Measurements from ENCODE around the gene EIF3K. TPM values are rescaled to one million over a fixed set of nuclear protein-coding genes. Genes with fewer than 3 reads are reported as not detected.

Gene EIF3K
- total RNA-seq, 1 experiment from 2014 or later: 2,011 TPM

DNA sequence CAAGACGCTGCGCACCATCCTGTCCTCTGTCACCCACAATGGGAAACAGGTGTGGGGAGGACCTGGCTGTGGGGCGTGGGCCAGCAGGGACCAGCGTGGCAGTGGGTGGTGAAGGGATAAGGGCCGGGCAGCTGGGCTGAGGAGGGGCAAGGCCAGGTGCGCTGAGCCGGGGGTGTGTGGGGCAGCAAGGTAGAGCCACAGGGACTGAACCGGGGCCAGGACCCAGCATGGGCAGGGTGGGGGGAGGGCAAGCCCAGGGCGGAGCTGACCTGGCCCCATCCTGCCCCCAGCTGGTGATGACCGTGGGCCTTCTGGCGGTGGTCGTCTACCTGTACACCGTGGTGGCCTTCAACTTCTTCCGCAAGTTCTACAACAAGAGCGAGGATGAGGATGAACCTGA lies 38.9 kb upstream of the EIF3K start:
- intact Hi-C loops (cut with micrococcal nuclease; ENCODE audit: unreplicated experiment) (no loop called here), in situ Hi-C loops (cut with HindIII; ENCODE audit: low pct_unique_long_range_greater_than_20kb, low sequenced_read_pairs) (loop anchor here (10.0 kb wide), 1 partner anchor 55 kb away; no protein-coding TSS in a partner anchor)
- CTCF ChIA-PET: interaction anchor here (0.6 to 1.1 kb wide), 2 partner anchors 14 to 96 kb away, joined by 3 to 7 read pairs; no protein-coding TSS in a partner anchor
- Histone ChIP-seq H3K27me3 (ENCODE audit: control insufficient read depth, insufficient read depth, low read length) (no peaks in the 10 kb centered on the region), H3K36me3 (ENCODE audit: control insufficient read depth, insufficient read depth, low read length) (no peaks in the 10 kb centered on the region), H3K4me3 (ENCODE audit: low read depth in 2 of 2, low read length in 2 of 2) (no peak overlapping the region), H3K4me1 (ENCODE audit: control insufficient read depth, insufficient read depth, low read length) (no peaks in the 10 kb centered on the region), H3K9me3 (ENCODE audit: control insufficient read depth, insufficient read depth, low read depth, low read length) (no peaks in the 10 kb centered on the region), H3K27ac (ENCODE audit: low read length) (no peak overlapping the region)
- POLR2A ChIA-PET: interaction anchor here (0.5 to 1.6 kb wide), 3 partner anchors 11 to 88 kb away, joined by 4 to 12 read pairs (median 4); no protein-coding TSS in a partner anchor
- DNase-seq (ENCODE audit: low read depth, low spot score) (no peak), ATAC-seq (no peak)
- BruUV-seq (replicated peaks): no TSS peak
- TF ChIP-seq, protein P1, sequence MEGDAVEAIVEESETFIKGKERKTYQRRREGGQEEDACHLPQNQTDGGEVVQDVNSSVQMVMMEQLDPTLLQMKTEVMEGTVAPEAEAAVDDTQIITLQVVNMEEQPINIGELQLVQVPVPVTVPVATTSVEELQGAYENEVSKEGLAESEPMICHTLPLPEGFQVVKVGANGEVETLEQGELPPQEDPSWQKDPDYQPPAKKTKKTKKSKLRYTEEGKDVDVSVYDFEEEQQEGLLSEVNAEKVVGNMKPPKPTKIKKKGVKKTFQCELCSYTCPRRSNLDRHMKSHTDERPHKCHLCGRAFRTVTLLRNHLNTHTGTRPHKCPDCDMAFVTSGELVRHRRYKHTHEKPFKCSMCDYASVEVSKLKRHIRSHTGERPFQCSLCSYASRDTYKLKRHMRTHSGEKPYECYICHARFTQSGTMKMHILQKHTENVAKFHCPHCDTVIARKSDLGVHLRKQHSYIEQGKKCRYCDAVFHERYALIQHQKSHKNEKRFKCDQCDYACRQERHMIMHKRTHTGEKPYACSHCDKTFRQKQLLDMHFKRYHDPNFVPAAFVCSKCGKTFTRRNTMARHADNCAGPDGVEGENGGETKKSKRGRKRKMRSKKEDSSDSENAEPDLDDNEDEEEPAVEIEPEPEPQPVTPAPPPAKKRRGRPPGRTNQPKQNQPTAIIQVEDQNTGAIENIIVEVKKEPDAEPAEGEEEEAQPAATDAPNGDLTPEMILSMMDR (IDR thresholded peaks at IDR 0.05): no peak
- TF ChIP-seq SIN3A (IDR thresholded peaks at IDR 0.05; ENCODE audit: borderline replicate concordance, insufficient read depth, low read depth, low read length): no peak
- no peak for TF ChIP-seq TCF7L2 (IDR thresholded peaks at IDR 0.05; ENCODE audit: low read depth, low read length)
- TF ChIP-seq POLR2AphosphoS5 (IDR thresholded peaks at IDR 0.05; ENCODE audit: low read depth, low read length): no peak
- TF ChIP-seq REST (IDR thresholded peaks at IDR 0.05; ENCODE audit: insufficient read depth in 1 of 2, low read depth in 2 of 2, low read length in 1 of 2): no peak

DNA sequence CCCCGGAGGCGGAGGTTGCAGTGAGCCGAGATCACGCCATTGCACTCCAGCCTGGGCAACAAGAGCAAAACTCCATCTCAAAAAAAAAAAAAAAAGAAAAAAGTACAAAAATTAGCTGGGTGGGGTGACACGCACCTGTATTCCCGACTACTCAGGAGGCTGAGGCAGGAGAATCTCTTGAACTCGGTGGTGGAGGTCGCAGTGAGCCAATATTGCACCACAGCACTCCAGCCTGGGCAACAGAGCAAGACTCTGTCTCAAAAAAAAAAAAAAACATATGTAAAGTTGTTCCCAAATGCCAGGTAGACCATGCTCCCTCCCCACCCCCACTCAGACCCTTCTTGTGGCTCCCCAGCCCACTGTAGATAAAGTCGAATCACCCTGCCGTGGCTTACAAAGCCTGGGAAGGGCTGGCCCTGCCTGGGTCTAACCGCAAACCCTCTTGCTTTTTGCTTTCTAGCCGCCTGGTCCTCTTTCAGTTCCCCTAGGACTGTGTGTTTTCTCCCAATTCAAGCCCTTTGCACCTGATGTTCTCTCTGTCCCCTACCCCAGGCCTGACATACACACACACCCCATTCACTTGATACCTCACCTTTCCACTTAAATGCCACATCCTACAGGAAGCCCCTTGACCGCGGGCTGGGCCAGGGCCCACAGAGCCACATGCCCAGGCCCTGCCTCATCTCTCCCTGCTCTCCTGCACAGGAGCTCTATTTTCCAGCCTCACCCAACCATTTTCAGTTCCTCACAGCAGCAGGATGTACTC lies 35.6 kb upstream of the EIF3K start:
- H3K4me3 ChIP-seq (ENCODE audit: low read depth in 2 of 2, low read length in 2 of 2): no peak overlapping the region
- no peaks in the 10 kb centered on the region for H3K9me3 ChIP-seq (ENCODE audit: control insufficient read depth, insufficient read depth, low read depth, low read length)
- H3K36me3 ChIP-seq (ENCODE audit: control insufficient read depth, insufficient read depth, low read length): no peaks in the 10 kb centered on the region
- ChIA-PET CTCF (interaction anchor here (0.7 kb wide), 2 partner anchors 1184 to 1420 kb away, joined by 3 to 9 read pairs; no protein-coding TSS in a partner anchor), POLR2A (interaction anchor here (0.5 to 0.7 kb wide), 4 partner anchors 21 to 1717 kb away, joined by 3 to 11 read pairs (median 5); no protein-coding TSS in a partner anchor)
- intact Hi-C loops (cut with micrococcal nuclease; ENCODE audit: unreplicated experiment) (no loop called here), in situ Hi-C loops (cut with HindIII; ENCODE audit: low pct_unique_long_range_greater_than_20kb, low sequenced_read_pairs) (loop anchor here (10.0 kb wide), 1 partner anchor 59 kb away; no protein-coding TSS in a partner anchor)
- no peaks in the 10 kb centered on the region for H3K4me1 ChIP-seq (ENCODE audit: control insufficient read depth, insufficient read depth, low read length)
- no TSS peak for BruUV-seq (replicated peaks)
- no peak overlapping the region for H3K27ac ChIP-seq (ENCODE audit: low read length)
- ATAC-seq: peak; percentile 62
- no peaks in the 10 kb centered on the region for H3K27me3 ChIP-seq (ENCODE audit: control insufficient read depth, insufficient read depth, low read length)
- TF ChIP-seq REST (IDR thresholded peaks at IDR 0.05; ENCODE audit: insufficient read depth in 1 of 2, low read depth in 2 of 2, low read length in 1 of 2) (no peak), POLR2AphosphoS5 (IDR thresholded peaks at IDR 0.05; ENCODE audit: low read depth, low read length) (no peak), TCF7L2 (IDR thresholded peaks at IDR 0.05; ENCODE audit: low read depth, low read length) (no peak), SIN3A (IDR thresholded peaks at IDR 0.05; ENCODE audit: borderline replicate concordance, insufficient read depth, low read depth, low read length) (no peak)
- TF ChIP-seq, protein P1 (IDR thresholded peaks at IDR 0.05): no peak
- DNase-seq (ENCODE audit: low read depth, low spot score): no peak
